HepG2 (cell line): ENCODE measurements around the gene GLOD4. TPM values are rescaled to one million over a fixed set of nuclear protein-coding genes. Genes with fewer than 3 reads are reported as not detected.

Experiments
- ATAC-seq: fragments of 200-7000 bp; cut with Tn5 transposase; 3 replicates; pipeline ENCODE4 v1.9.1; 2020; ENCODE audit warnings: mild to moderate bottlenecking, moderate library complexity
- BruUV-seq: library from RNA; stranded (reverse); fragments of 400-500 nt; replicated peaks from 2 replicates; lab custom pipeline; 2021; lab: Mats Ljungman, UMichigan
- CTCF ChIA-PET: fragments of 300-600 bp; formaldehyde crosslinking; extraction: SDS; loops from one replicate; lab custom pipeline; 2021; ENCODE audit warnings: low total read pairs, inconsistent platforms, low intra/inter-chr PET ratio; lab: Yijun Ruan, JAX
- POLR2A ChIA-PET: fragments of 350-600 bp; sonication (Branson Sonifier 250); formaldehyde crosslinking; loops from one replicate; lab custom pipeline; 2020; ENCODE audit warnings: antibody characterized with exemption, inconsistent platforms; lab: Yijun Ruan, JAX
- DNase-seq: peaks from one replicate; pipeline ENCODE4 v3.0.0-alpha.2; 2015; ENCODE audit warnings: low spot score
- FAIRE-seq: peaks from 3 replicates; lab custom pipeline; 2011; peaks lifted over from hg19 to GRCh38; lab: Jason Lieb, UNC
- H2AFZ ChIP-seq: one replicate; pipeline ENCODE4 v1.6.1; 2011; ENCODE audit warnings: low read length, inconsistent platforms
- H3K27ac ChIP-seq: fragments of 300-600 bp; 3 replicates; pipeline ENCODE4 v1.8.0; 2011; ENCODE audit warnings: mixed run types, mild to moderate bottlenecking, mixed read lengths, low read length, inconsistent platforms; ENCODE audit not compliant: insufficient read depth; ENCODE audit errors: extremely low read length
- H3K27me3 ChIP-seq, 2 experiments: fragments of 200-600 bp in 1 of 2; 2 replicates in 1 of 2; 3 replicates in 1 of 2; pipeline versions ENCODE4 v1.6.0 to v1.8.0; 2011; ENCODE audit warnings: low read length in 2 of 2, mild to moderate bottlenecking in 2 of 2, moderate library complexity in 2 of 2, inconsistent platforms in 1 of 2; ENCODE audit not compliant: insufficient read depth in 2 of 2, control insufficient read depth in 1 of 2
- H3K36me3 ChIP-seq, 2 experiments: fragments of 200-600 bp in 1 of 2; replicated peaks in 1 of 2; 2 replicates in 1 of 2; 3 replicates in 1 of 2; pipeline versions ENCODE4 v1.5.1 to v1.8.0; 2011; ENCODE audit warnings: low read length in 2 of 2, inconsistent platforms in 1 of 2; ENCODE audit not compliant: insufficient read depth in 2 of 2, control insufficient read depth in 1 of 2
- H3K4me1 ChIP-seq: 2 replicates; pipeline ENCODE4 v1.5.1; 2012; ENCODE audit warnings: low read length, inconsistent platforms; ENCODE audit not compliant: insufficient read depth
- H3K4me2 ChIP-seq: 2 replicates; pipeline ENCODE4 v1.6.0; 2011; ENCODE audit warnings: low read depth, low read length, inconsistent platforms
- H3K4me3 ChIP-seq, 3 experiments: fragments of 200-600 bp in 1 of 3; sonication (generic), shearing (Covaris generic) in 1 of 3; replicated peaks in 1 of 3; 2 replicates each; pipeline ENCODE4 v1.5.1; 2011 to 2016; ENCODE audit warnings: low read length in 3 of 3, inconsistent platforms in 2 of 3, low read depth in 2 of 3, mild to moderate bottlenecking in 2 of 3, control low read depth in 1 of 3, mixed read lengths in 1 of 3; ENCODE audit not compliant: insufficient read depth in 1 of 3
- H3K79me2 ChIP-seq: one replicate; pipeline ENCODE4 v1.6.1; 2011; ENCODE audit warnings: low read length, inconsistent platforms; ENCODE audit not compliant: insufficient read depth
- H3K9ac ChIP-seq: 2 replicates; pipeline ENCODE4 v1.6.0; 2011; ENCODE audit warnings: mild to moderate bottlenecking, low read depth, low read length, inconsistent platforms; ENCODE audit not compliant: insufficient read depth
- H3K9me3 ChIP-seq: 2 replicates; pipeline ENCODE4 v1.5.1; 2012; ENCODE audit warnings: mild to moderate bottlenecking, low read length
- H4K20me1 ChIP-seq: 2 replicates; pipeline ENCODE4 v1.6.0; 2011; ENCODE audit warnings: inconsistent platforms, mild to moderate bottlenecking, low read length, moderate library complexity; ENCODE audit not compliant: insufficient read depth
- CREM ChIP-seq, 2 experiments: sonication (generic) in 1 of 2; formaldehyde crosslinking in 1 of 2; IDR thresholded peaks; 2 replicates each; pipeline versions ENCODE4 v1.4.0 to v1.6.1; 2016 to 2020; ENCODE audit warnings: antibody characterized with exemption in 1 of 2, mild to moderate bottlenecking in 1 of 2, missing genetic modification reagents in 1 of 2
- ISL2 ChIP-seq: sonication (generic); formaldehyde crosslinking; IDR thresholded peaks from 2 replicates; pipeline ENCODE4 v1.5.0; 2020; ENCODE audit warnings: missing genetic modification reagents
- NAIF1 ChIP-seq: sonication (generic); formaldehyde crosslinking; IDR thresholded peaks from 2 replicates; pipeline ENCODE4 v1.5.0; 2020; ENCODE audit warnings: mild to moderate bottlenecking, missing genetic modification reagents, borderline replicate concordance
- RARA ChIP-seq: IDR thresholded peaks from 2 replicates; pipeline ENCODE4 v1.6.1; 2016; ENCODE audit warnings: missing genetic modification reagents, missing compliant biosample characterization
- SYNCRIP ChIP-seq: fragments of 200-400 bp; formaldehyde crosslinking; IDR thresholded peaks from 2 replicates; pipeline ENCODE4 v1.6.1; 2018; ENCODE audit warnings: mild to moderate bottlenecking, low read depth, low read length; ENCODE audit not compliant: insufficient read depth
- ZNF496 ChIP-seq: sonication (generic); formaldehyde crosslinking; IDR thresholded peaks from 2 replicates; pipeline ENCODE4 v1.8.1; 2023; ENCODE audit warnings: mild to moderate bottlenecking, moderate library complexity, missing genetic modification reagents; ENCODE audit not compliant: insufficient replicate concordance
- ZNF674 ChIP-seq: sonication (generic); formaldehyde crosslinking; IDR thresholded peaks from 2 replicates; pipeline ENCODE4 v1.5.0; 2020; ENCODE audit warnings: low read depth, mild to moderate bottlenecking, missing genetic modification reagents
- ZNF691 ChIP-seq: sonication (generic); formaldehyde crosslinking; IDR thresholded peaks from 2 replicates; pipeline ENCODE4 v1.4.0; 2020; ENCODE audit warnings: missing genetic modification reagents, low read depth, mild to moderate bottlenecking, borderline replicate concordance
- ZNF749 ChIP-seq: sonication (generic); formaldehyde crosslinking; IDR thresholded peaks from 2 replicates; pipeline ENCODE4 v1.8.0; 2022; ENCODE audit warnings: mild to moderate bottlenecking, missing genetic modification reagents, moderate library complexity, borderline replicate concordance
- ZNF891 ChIP-seq: sonication (generic); formaldehyde crosslinking; IDR thresholded peaks from 2 replicates; pipeline ENCODE4 v1.5.0; 2020; ENCODE audit warnings: mild to moderate bottlenecking, missing genetic modification reagents
- WGBS: methylation state at CpG from one replicate; pipeline ENCODE4 v1.1.6; 2017; ENCODE audit warnings: low lambda C conversion rate; 5-methylcytosine and 5-hydroxymethylcytosine counted together
- in situ Hi-C: cut with HindIII; loops from 2 replicates; pipeline ENCODE4 v1.10.0; 2017; ENCODE audit warnings: low pct_unique_long_range_greater_than_20kb; ENCODE audit not compliant: extremely low pct_ligation_motif_present
- intact Hi-C: fragments of 100-400 bp; cut with micrococcal nuclease; formaldehyde crosslinking; loops from one replicate; pipeline ENCODE4 v1.10.0; 2022; ENCODE audit not compliant: unreplicated experiment
- polyA plus RNA-seq, 8 experiments: library from polyadenylated mRNA; depleted of rRNA in 3 of 8; stranded (reverse) in 7 of 8; unstranded in 1 of 8; fragments of >200 nt; fragmentation: Illumina TruSeq in 4 of 8; extraction: Trizol in 4 of 8; gene quantifications; 2 replicates each; pipeline versions ENCODE4 v1.2.1 to v1.2.3, GENCODE V29; 2011 to 2016; ENCODE audit warnings: low read depth in 4 of 8, missing spikeins in 1 of 8, mixed read lengths in 1 of 8; ENCODE audit not compliant: insufficient read depth in 1 of 8
- total RNA-seq, 5 experiments: library from RNA; depleted of rRNA; stranded (reverse); fragments of >200 nt; fragmentation: Illumina TruSeq; extraction: Trizol; gene quantifications; 2 replicates each; pipeline ENCODE4 v1.2.3, GENCODE V29; 2016; ENCODE audit warnings: low read depth in 1 of 5

The GLOD4 gene
- total and polyA plus RNA-seq, 2 of the 13 experiments (the other 11 are each of a cell fraction or from before 2014, with no cell fraction given), result 53.7 to 87.8 TPM

GRCh38 chr17:825216-825615 lies 43.1 kb upstream of the GLOD4 start:
- no peaks in the 10 kb centered on the region for H3K4me1 ChIP-seq
- H3K27ac ChIP-seq, result no peak overlapping the region
- 97% methylated on average over 17 of the region's 17 CpGs for WGBS
- no peaks in the 10 kb centered on the region for H3K27me3 ChIP-seq
- BruUV-seq, result no TSS peak
- intact Hi-C loops (no loop called here), in situ Hi-C loops (no loop called here)
- H3K4me3 ChIP-seq, result no peak overlapping the region
- ChIA-PET CTCF (no interaction called here), POLR2A (no interaction called here)
- no peak overlapping the region for H3K9ac ChIP-seq
- TF ChIP-seq CREM (IDR thresholded peaks at IDR 0.05) (no peak), CREM (CRISPR knock-in tag; IDR thresholded peaks at IDR 0.05) (no peak), RARA (CRISPR knock-in tag) (no peak), NAIF1 (CRISPR knock-in tag) (no peak), ZNF674 (CRISPR knock-in tag) (no peak), ZNF691 (CRISPR knock-in tag) (no peak)
- no peak overlapping the region for H3K4me2 ChIP-seq
- FAIRE-seq (no peak), ATAC-seq (no peak), DNase-seq (no peak)
- H4K20me1 ChIP-seq, result no peaks in the 10 kb centered on the region
- no peaks in the 10 kb centered on the region for H3K9me3 ChIP-seq
- H3K79me2 ChIP-seq, result no peaks in the 10 kb centered on the region
- peaks cover 8 to 18% of the 10 kb centered on the region in 2 experiments; a peak in 4 of 5 replicates for H3K36me3 ChIP-seq
- no peak overlapping the region for H2AFZ ChIP-seq

- Histone ChIP-seq H3K4me1 (no peaks in the 10 kb centered on the region), H3K36me3 (peaks cover 8 to 26% of the 10 kb centered on the region in 2 experiments; a peak in 4 of 5 replicates)
- BruUV-seq, result no TSS peak
- intact Hi-C loops, result no loop called here
- whole genome bisulfite sequencing, result 94% methylated on average over 7 of the region's 16 CpGs
- no peak for ATAC-seq
- POLR2A ChIA-PET, result no interaction called here
- no peak for TF ChIP-seq ZNF891 (CRISPR knock-in tag)
- TF ChIP-seq ZNF749 (CRISPR knock-in tag), result no peak
- TF ChIP-seq ISL2 (CRISPR knock-in tag), result no peak
- no peak for TF ChIP-seq SYNCRIP
- no peak for TF ChIP-seq ZNF496 (CRISPR knock-in tag)
- TF ChIP-seq, all 625 proteins: peak for 0
- CTCF ChIA-PET, result no interaction called here
- Histone ChIP-seq H3K4me3 (no peak overlapping the region), H3K9ac (no peak overlapping the region), H3K79me2 (no peaks in the 10 kb centered on the region), H2AFZ (no peak overlapping the region), H3K27me3 (no peaks in the 10 kb centered on the region), H3K4me2 (no peak overlapping the region), H3K27ac (no peak overlapping the region), H4K20me1 (no peaks in the 10 kb centered on the region), H3K9me3 (no peaks in the 10 kb centered on the region)
- no peak for FAIRE-seq
- DNase-seq, result no peak
- in situ Hi-C loops, result no loop called here
These were observed 42.3 kb upstream of the GLOD4 start for GRCh38 chr17:824378-824777.
